Skeletal muscle cell (primary cell): ENCODE measurements around the gene JARID2.

ENCODE experiments used
- DNase-seq: peaks from one replicate; pipeline ENCODE4 v3.0.0-alpha.2; 2010; ENCODE audit warnings: low read depth
- H3K4me3 ChIP-seq: 2 replicates; pipeline ENCODE4 v1.5.1; 2011; ENCODE audit warnings: low read depth, mild to moderate bottlenecking, control low read depth, low read length, moderate library complexity

The JARID2 gene

GRCh38 chr6:15515660-15516375 is 269.9 kb downstream of the JARID2 start:
- H3K4me3 ChIP-seq = no peak overlapping the region
- no peak for DNase-seq

GRCh38 chr6:15516378-15516777 is 270.5 kb downstream of the JARID2 start:
- no peak for DNase-seq
- no peak overlapping the region for H3K4me3 ChIP-seq

GRCh38 chr6:15516923-15517560 is 271.2 kb downstream of the JARID2 start:
- H3K4me3 ChIP-seq = no peak overlapping the region
- DNase-seq = no peak

- no peak for DNase-seq
- no peak overlapping the region for H3K4me3 ChIP-seq
These were observed 271.7 kb downstream of the JARID2 start for GRCh38 chr6:15517600-15517999.

GRCh38 chr6:15518057-15518456 is 272.2 kb downstream of the JARID2 start:
- DNase-seq = no peak
- H3K4me3 ChIP-seq = no peak overlapping the region

- no peak for DNase-seq
- no peak overlapping the region for H3K4me3 ChIP-seq
These were observed 273.0 kb downstream of the JARID2 start for GRCh38 chr6:15518878-15519277.

- H3K4me3 ChIP-seq = no peak overlapping the region
- no peak for DNase-seq
These were observed 273.8 kb downstream of the JARID2 start for GRCh38 chr6:15519681-15520080.

GRCh38 chr6:15520626-15521203 is 274.8 kb downstream of the JARID2 start:
- DNase-seq = no peak
- H3K4me3 ChIP-seq = no peak overlapping the region

GRCh38 chr6:15521582-15521981 is 275.7 kb downstream of the JARID2 start:
- DNase-seq = no peak
- H3K4me3 ChIP-seq = no peak overlapping the region

- no peak overlapping the region for H3K4me3 ChIP-seq
- no peak for DNase-seq
These were observed 276.2 kb downstream of the JARID2 start for GRCh38 chr6:15522026-15522425.

- no peak overlapping the region for H3K4me3 ChIP-seq
- no peak for DNase-seq
These were observed 276.6 kb downstream of the JARID2 start for GRCh38 chr6:15522427-15522826.

- DNase-seq = no peak
- no peak overlapping the region for H3K4me3 ChIP-seq
These were observed 277.1 kb downstream of the JARID2 start for GRCh38 chr6:15522856-15523529.

GRCh38 chr6:15523679-15524630 is 278.1 kb downstream of the JARID2 start:
- H3K4me3 ChIP-seq = no peak overlapping the region
- no peak for DNase-seq

GRCh38 chr6:15524861-15525401 is 279.1 kb downstream of the JARID2 start:
- DNase-seq = no peak
- no peak overlapping the region for H3K4me3 ChIP-seq

GRCh38 chr6:15526212-15526701 is 280.4 kb downstream of the JARID2 start:
- no peak overlapping the region for H3K4me3 ChIP-seq
- no peak for DNase-seq

- no peak for DNase-seq
- no peak overlapping the region for H3K4me3 ChIP-seq
These were observed 282.2 kb downstream of the JARID2 start for GRCh38 chr6:15527838-15528617.

- no peak for DNase-seq
- no peak overlapping the region for H3K4me3 ChIP-seq
These were observed 283.0 kb downstream of the JARID2 start for GRCh38 chr6:15528870-15529269.

- DNase-seq = no peak
- no peak overlapping the region for H3K4me3 ChIP-seq
These were observed 284.5 kb downstream of the JARID2 start for GRCh38 chr6:15530411-15530810.
